GM23338 (cell line): ENCODE data around the gene LRMDA. TPM values are rescaled to one million over a fixed set of nuclear protein-coding genes. Genes with fewer than 3 reads are reported as not detected.

Source experiments
- ATAC-seq: fragments of 200-7000 bp; cut with Tn5 transposase; 3 replicates; pipeline ENCODE4 v1.9.1; 2020
- DNase-seq: peaks from one replicate; pipeline ENCODE4 v3.0.0-alpha.2; 2015; ENCODE audit warnings: low spot score
- H2AFZ ChIP-seq: fragments of 200-600 bp; sonication (generic); 2 replicates; pipeline ENCODE4 v1.8.0; 2016; ENCODE audit warnings: antibody characterized with exemption, mild to moderate bottlenecking, moderate library complexity
- H3F3A ChIP-seq: fragments of 200-600 bp; sonication (generic); replicated peaks from 2 replicates; pipeline ENCODE4 v1.8.0; 2017; ENCODE audit warnings: antibody characterized with exemption, mixed run types, low read depth
- H3K27ac ChIP-seq: fragments of 200-600 bp; sonication (generic); 2 replicates; pipeline ENCODE4 v1.6.1; 2016; ENCODE audit warnings: low read depth
- H3K27me3 ChIP-seq: fragments of 200-600 bp; sonication (generic); 2 replicates; pipeline ENCODE4 v1.8.0; 2016; ENCODE audit warnings: mild to moderate bottlenecking, mixed run types, moderate library complexity; ENCODE audit not compliant: insufficient read depth
- H3K36me3 ChIP-seq: fragments of 200-600 bp; sonication (generic); 2 replicates; pipeline ENCODE4 v1.8.0; 2016; ENCODE audit warnings: mild to moderate bottlenecking; ENCODE audit not compliant: insufficient read depth
- H3K4me1 ChIP-seq: fragments of 200-600 bp; sonication (generic); 2 replicates; pipeline ENCODE4 v1.8.0; 2016; ENCODE audit warnings: mild to moderate bottlenecking, moderate library complexity; ENCODE audit not compliant: insufficient read depth
- H3K4me2 ChIP-seq: fragments of 200-600 bp; sonication (generic); 2 replicates; pipeline ENCODE4 v1.7.1; 2017; ENCODE audit warnings: mixed run types
- H3K4me3 ChIP-seq: fragments of 200-600 bp; sonication (generic); 2 replicates; pipeline ENCODE4 v1.6.1; 2016; ENCODE audit warnings: mixed run types
- H3K79me2 ChIP-seq: fragments of 200-600 bp; sonication (generic); replicated peaks from 2 replicates; pipeline ENCODE4 v1.8.0; 2017; ENCODE audit warnings: mild to moderate bottlenecking; ENCODE audit not compliant: insufficient read depth
- H3K9me2 ChIP-seq: fragments of 200-600 bp; sonication (generic); 2 replicates; pipeline ENCODE4 v1.8.0; 2017; ENCODE audit not compliant: insufficient read depth
- H4K20me1 ChIP-seq: fragments of 200-600 bp; sonication (generic); replicated peaks from 2 replicates; pipeline ENCODE4 v1.8.0; 2017; ENCODE audit warnings: mild to moderate bottlenecking; ENCODE audit not compliant: insufficient read depth
- H3K27ac Mint-ChIP-seq: 2 replicates; pipeline ENCODE4 v1.8.0; 2020; ENCODE audit warnings: inconsistent platforms, mild to moderate bottlenecking, moderate library complexity, mixed read lengths
- H3K27me3 Mint-ChIP-seq: 3 replicates; pipeline ENCODE4 v1.8.0; 2022; ENCODE audit warnings: low read depth, mild to moderate bottlenecking, moderate library complexity, mixed read lengths, inconsistent platforms; ENCODE audit not compliant: insufficient read depth, poor library complexity
- H3K36me3 Mint-ChIP-seq: 3 replicates; pipeline ENCODE4 v1.8.0; 2021; ENCODE audit warnings: low read depth, mild to moderate bottlenecking, inconsistent platforms, moderate library complexity, mixed read lengths
- H3K4me1 Mint-ChIP-seq: 3 replicates; pipeline ENCODE4 v1.8.0; 2020; ENCODE audit warnings: mild to moderate bottlenecking, inconsistent platforms, mixed read lengths
- H3K4me3 Mint-ChIP-seq: 3 replicates; pipeline ENCODE4 v1.8.0; 2021; ENCODE audit warnings: moderate library complexity, mild to moderate bottlenecking, inconsistent platforms, mixed read lengths
- H3K9me3 Mint-ChIP-seq: 3 replicates; pipeline ENCODE4 v1.8.0; 2020; ENCODE audit warnings: moderate library complexity, mild to moderate bottlenecking, inconsistent platforms, mixed read lengths
- CREB1 ChIP-seq: fragments of 250-450 bp; sonication (Bioruptor Pico); IDR thresholded peaks from 2 replicates; pipeline ENCODE4 v1.5.0; 2020; ENCODE audit warnings: low read depth, mild to moderate bottlenecking, moderate library complexity
- CTCF ChIP-seq, 2 experiments: fragments of 200-600 bp in 1 of 2; sonication (generic) in 1 of 2; conservative IDR thresholded peaks; 2 replicates each; pipeline versions ENCODE4 v1.5.1 to v1.6.1; 2016 to 2017; ENCODE audit warnings: antibody characterized with exemption in 2 of 2, low read depth in 2 of 2, mild to moderate bottlenecking in 2 of 2, moderate library complexity in 1 of 2
- EZH2 ChIP-seq: fragments of 200-600 bp; sonication (generic); IDR thresholded peaks from one replicate; pipeline ENCODE4 v1.8.0; 2017; ENCODE audit warnings: antibody characterized with exemption, mild to moderate bottlenecking, low read depth; ENCODE audit not compliant: unreplicated experiment
- EZH2phosphoT487 ChIP-seq: fragments of 200-600 bp; sonication (generic); IDR thresholded peaks from one replicate; pipeline ENCODE4 v1.8.1; 2018; ENCODE audit warnings: antibody characterized with exemption; ENCODE audit not compliant: unreplicated experiment
- JUNB ChIP-seq: IDR thresholded peaks from one replicate; pipeline ENCODE4 v1.6.1; 2016; ENCODE audit warnings: antibody characterized with exemption; ENCODE audit not compliant: unreplicated experiment
- NANOG ChIP-seq: IDR thresholded peaks from 2 replicates; pipeline ENCODE4 v1.6.1; 2016; ENCODE audit warnings: antibody characterized with exemption, borderline replicate concordance
- POLR2AphosphoS5 ChIP-seq: IDR thresholded peaks from 2 replicates; pipeline ENCODE4 v1.6.1; 2016; ENCODE audit warnings: antibody characterized with exemption, low read depth
- REST ChIP-seq: IDR thresholded peaks from one replicate; pipeline ENCODE4 v1.6.1; 2018; ENCODE audit warnings: antibody characterized with exemption; ENCODE audit not compliant: unreplicated experiment
- STAT1 ChIP-seq: IDR thresholded peaks from one replicate; pipeline ENCODE4 v1.6.1; 2016; ENCODE audit warnings: antibody characterized with exemption; ENCODE audit not compliant: unreplicated experiment
- ZNF114 ChIP-seq: fragments of 250-450 bp; sonication (Bioruptor Pico); IDR thresholded peaks from 2 replicates; pipeline ENCODE4 v1.5.0; 2020; ENCODE audit warnings: mild to moderate bottlenecking, moderate library complexity
- ZNF331 ChIP-seq: fragments of 250-450 bp; sonication (Bioruptor Pico); IDR thresholded peaks from 2 replicates; pipeline ENCODE4 v1.5.0; 2020; ENCODE audit warnings: low read depth, mild to moderate bottlenecking, moderate library complexity
- ZNF462 ChIP-seq: fragments of 250-450 bp; sonication (Bioruptor Pico); IDR thresholded peaks from 2 replicates; pipeline ENCODE4 v1.5.0; 2020; ENCODE audit warnings: mild to moderate bottlenecking, moderate library complexity
- polyA plus RNA-seq: library from polyadenylated mRNA; unstranded; fragments of >200 nt; fragmentation: Nextera tagmentation; extraction: Ambion mirVana; gene quantifications from 2 replicates; pipeline ENCODE4 v1.2.1, GENCODE V29; 2016
- total RNA-seq: library from RNA; depleted of rRNA; stranded (reverse); fragments of >200 nt; shearing (Covaris generic); gene quantifications from 2 replicates; pipeline ENCODE4 v1.2.3, GENCODE V29; 2014

The LRMDA gene
- total and polyA plus RNA-seq, 2 experiments from 2014 or later = 0.90 to 1.8 TPM

- H3K4me1 Mint-ChIP-seq = peaks cover 4% of the 10 kb centered on the region; the same call in 2 of the 3 replicates
- no peaks in the 10 kb centered on the region for H3K79me2 ChIP-seq
- no peaks in the 10 kb centered on the region for H3K36me3 ChIP-seq
- H3K27ac ChIP-seq = no peak overlapping the region
- no peak for ATAC-seq
- H3K27ac Mint-ChIP-seq = no peak overlapping the region
- no peak for DNase-seq
- TF ChIP-seq JUNB = no peak
- no peak for TF ChIP-seq ZNF114 (CRISPR knock-in tag)
- no peak for TF ChIP-seq CREB1 (CRISPR knock-in tag)
- no peak for TF ChIP-seq REST
- no peak for TF ChIP-seq EZH2
- no peak for TF ChIP-seq CTCF (conservative IDR thresholded peaks at IDR 0.05; ENCODE audit: low read depth in 2 of 2)
- no peak for TF ChIP-seq NANOG
- no peak for TF ChIP-seq EZH2phosphoT487
- no peak for TF ChIP-seq STAT1
- no peaks in the 10 kb centered on the region for H4K20me1 ChIP-seq
- H3K9me2 ChIP-seq = no peaks in the 10 kb centered on the region
- no peaks in the 10 kb centered on the region for H3K4me1 ChIP-seq
- H3K4me2 ChIP-seq = no peak overlapping the region
- no peaks in the 10 kb centered on the region for H3K27me3 ChIP-seq
- no peak overlapping the region for H3K4me3 ChIP-seq
- no peak overlapping the region for H2AFZ ChIP-seq
- H3F3A ChIP-seq = no peaks in the 10 kb centered on the region
- H3K4me3 Mint-ChIP-seq = no peak overlapping the region
- H3K36me3 Mint-ChIP-seq = no peaks in the 10 kb centered on the region
- no peaks in the 10 kb centered on the region for H3K9me3 Mint-ChIP-seq
- peaks cover 6% of the 10 kb centered on the region for H3K27me3 Mint-ChIP-seq
Measured at GRCh38 chr10:75624638-75625037, 193.2 kb downstream of the LRMDA start.

- H3K9me2 ChIP-seq = no peaks in the 10 kb centered on the region
- no peak for DNase-seq
- H3F3A ChIP-seq = no peaks in the 10 kb centered on the region
- Mint-ChIP-seq H3K9me3 (no peaks in the 10 kb centered on the region), H3K4me1 (peaks cover 4% of the 10 kb centered on the region; the same call in 2 of the 3 replicates), H3K36me3 (no peaks in the 10 kb centered on the region), H3K27ac (no peak overlapping the region), H3K27me3 (peaks cover 4% of the 10 kb centered on the region), H3K4me3 (no peak overlapping the region)
- H2AFZ ChIP-seq = no peak overlapping the region
- H3K36me3 ChIP-seq = no peaks in the 10 kb centered on the region
- no peak overlapping the region for H3K4me3 ChIP-seq
- H3K27me3 ChIP-seq = no peaks in the 10 kb centered on the region
- no peak overlapping the region for H3K4me2 ChIP-seq
- H3K79me2 ChIP-seq = no peaks in the 10 kb centered on the region
- no peak overlapping the region for H3K27ac ChIP-seq
- no peak for ATAC-seq
- H3K4me1 ChIP-seq = no peaks in the 10 kb centered on the region
- H4K20me1 ChIP-seq = no peaks in the 10 kb centered on the region
- TF ChIP-seq POLR2AphosphoS5 = no peak
- no peak for TF ChIP-seq ZNF462
- TF ChIP-seq ZNF331 (CRISPR knock-in tag) = no peak
- no peak for TF ChIP-seq CREB1 (CRISPR knock-in tag)
- TF ChIP-seq EZH2phosphoT487 = no peak
- no peak for TF ChIP-seq JUNB
- no peak for TF ChIP-seq STAT1
Measured at GRCh38 chr10:75630746-75631145, 199.3 kb downstream of the LRMDA start.
